Activated CD8-positive, alpha-beta memory T cell treated with anti-CD3 and anti-CD28 coated beads for 1 hour (primary cell): ENCODE data around the gene SCARB1.

ENCODE experiments used
- DNase-seq, 2 donors: peaks; one replicate each; pipeline ENCODE4 v3.0.0-alpha.2; 2020; ENCODE audit warnings: low read depth in 1 of 2; ENCODE audit errors: extremely low read depth in 1 of 2

SCARB1 gene

GRCh38 chr12:124762791-124763593, 100.7 kb downstream of the SCARB1 start:
- no peak for DNase-seq

GRCh38 chr12:124762384-124762783, 101.3 kb downstream of the SCARB1 start:
- DNase-seq = no peak

- DNase-seq = no peak
These were observed 101.8 kb downstream of the SCARB1 start for GRCh38 chr12:124761871-124762270.

- DNase-seq = no peak
These were observed 102.6 kb downstream of the SCARB1 start for GRCh38 chr12:124761056-124761455.

GRCh38 chr12:124760560-124760959, 103.1 kb downstream of the SCARB1 start:
- no peak for DNase-seq

- DNase-seq = no peak
These were observed 103.7 kb downstream of the SCARB1 start for GRCh38 chr12:124759841-124760503.

GRCh38 chr12:124758266-124759220, 105.1 kb downstream of the SCARB1 start:
- DNase-seq = no peak

GRCh38 chr12:124757329-124757728, 106.3 kb downstream of the SCARB1 start:
- no peak for DNase-seq

- no peak for DNase-seq
These were observed 106.9 kb downstream of the SCARB1 start for GRCh38 chr12:124756760-124757159.

- DNase-seq = no peak
These were observed 107.5 kb downstream of the SCARB1 start for GRCh38 chr12:124756166-124756565.

- no peak for DNase-seq
These were observed 107.9 kb downstream of the SCARB1 start for GRCh38 chr12:124755801-124756148.

GRCh38 chr12:124754949-124755800, 108.5 kb downstream of the SCARB1 start:
- no peak for DNase-seq

GRCh38 chr12:124754491-124754890, 109.2 kb downstream of the SCARB1 start:
- DNase-seq = no peak

- DNase-seq = no peak
These were observed 109.7 kb downstream of the SCARB1 start for GRCh38 chr12:124753993-124754392.

GRCh38 chr12:124753228-124753591, 110.5 kb downstream of the SCARB1 start:
- DNase-seq = no peak

GRCh38 chr12:124752437-124753227, 111.0 kb downstream of the SCARB1 start:
- DNase-seq = no peak

- DNase-seq = no peak
These were observed 111.9 kb downstream of the SCARB1 start for GRCh38 chr12:124751654-124752355.

- DNase-seq = no peak
These were observed 112.7 kb downstream of the SCARB1 start for GRCh38 chr12:124750787-124751471.
